Measurements from ENCODE around the gene CYTL1.
"Not testable (repeated sequence)": the region's sequence is repeated elsewhere in the genome, so short reads cannot be mapped to it uniquely, and the experiment has no call there.

Gene CYTL1

GRCh38 chr4:5019274-5019673, at the start of gene CYTL1:
Gene CYTL1, minus strand, starts transcription at chr4:5019458. Its CDS starts 13 bp downstream, at chr4:5019445.
- no peak for DNase-seq

- DNase-seq = no peak
These were observed 48.6 kb upstream of the CYTL1 start for GRCh38 chr4:5067908-5068307.

- not testable (repeated sequence) for DNase-seq
These were observed 47.7 kb upstream of the CYTL1 start for GRCh38 chr4:5066968-5067367.

GRCh38 chr4:5066101-5066500, 46.8 kb upstream of the CYTL1 start:
- DNase-seq = no peak

- no peak for DNase-seq
These were observed 36.2 kb upstream of the CYTL1 start for GRCh38 chr4:5055411-5055810.

GRCh38 chr4:5054532-5054931, 35.3 kb upstream of the CYTL1 start:
- DNase-seq = no peak

GRCh38 chr4:5052726-5053425, 33.6 kb upstream of the CYTL1 start:
- DNase-seq = no peak

GRCh38 chr4:5052204-5052702, 33.0 kb upstream of the CYTL1 start:
- no peak for DNase-seq

- no peak for DNase-seq
These were observed 32.3 kb upstream of the CYTL1 start, which contains the start of gene STK32B for GRCh38 chr4:5051278-5052203. Gene STK32B, plus strand, starts transcription at chr4:5051480.

- peak; percentile 33 for DNase-seq
These were observed 31.4 kb upstream of the CYTL1 start for GRCh38 chr4:5050520-5051277.

- DNase-seq = no peak
These were observed 29.5 kb upstream of the CYTL1 start for GRCh38 chr4:5048721-5049120.

- DNase-seq = no peak
These were observed 25.8 kb upstream of the CYTL1 start for GRCh38 chr4:5045097-5045496.

- no peak for DNase-seq
These were observed 25.1 kb upstream of the CYTL1 start for GRCh38 chr4:5044341-5044740.

- DNase-seq = no peak
These were observed 24.3 kb upstream of the CYTL1 start for GRCh38 chr4:5043579-5043978.

GRCh38 chr4:5041699-5042098, 22.4 kb upstream of the CYTL1 start:
- DNase-seq = no peak

- DNase-seq = no peak
These were observed 21.8 kb upstream of the CYTL1 start for GRCh38 chr4:5040856-5041620.

- no peak for DNase-seq
These were observed 20.5 kb upstream of the CYTL1 start for GRCh38 chr4:5039800-5040199.

GRCh38 chr4:5037553-5038551, 18.6 kb upstream of the CYTL1 start:
- no peak for DNase-seq

GRCh38 chr4:5036239-5036638, 17.0 kb upstream of the CYTL1 start:
- no peak for DNase-seq

GRCh38 chr4:5034206-5034605, 14.9 kb upstream of the CYTL1 start:
- no peak for DNase-seq

GRCh38 chr4:5033281-5033841, 14.1 kb upstream of the CYTL1 start:
- DNase-seq = no peak
